Measurements from ENCODE around the gene CNNM1. TPM values are rescaled to one million over a fixed set of nuclear protein-coding genes. Genes with fewer than 3 reads are reported as not detected.

The CNNM1 gene
- total RNA-seq, 1 donor from 2014 or later = 0.20 TPM

DNA sequence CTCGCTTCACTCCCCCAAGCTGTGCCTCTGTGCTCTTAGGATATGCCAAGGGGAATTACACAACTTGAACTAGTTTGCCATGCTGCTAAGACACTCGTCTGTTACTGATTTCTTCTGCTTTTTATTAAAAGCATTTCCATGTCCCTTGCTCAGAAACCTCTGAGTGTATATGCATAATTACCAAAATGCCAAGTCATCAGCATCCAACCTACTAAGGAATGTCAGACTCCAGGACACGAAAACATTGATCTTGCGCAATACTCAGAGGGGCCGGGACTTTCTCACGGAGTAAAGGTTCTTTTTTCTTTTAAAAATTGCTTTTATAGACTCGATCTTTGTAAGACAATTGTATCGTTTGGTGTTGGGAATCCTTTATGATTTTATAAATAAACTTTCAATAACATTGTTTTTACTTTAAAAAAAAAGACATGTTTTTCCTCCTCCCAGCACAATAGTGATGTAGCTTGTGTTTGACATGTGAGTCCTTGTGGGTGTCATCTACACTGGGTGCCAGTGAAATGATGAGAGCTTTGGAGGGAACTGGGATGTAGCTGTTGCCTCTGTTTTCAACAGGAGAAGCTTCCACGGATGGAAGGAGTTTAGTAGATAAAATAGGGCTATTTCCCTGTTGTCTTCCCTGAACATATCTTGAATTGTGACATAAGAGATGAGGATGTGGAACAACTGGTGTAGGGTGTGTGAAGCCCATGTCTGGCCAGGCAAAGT, 43.6 kb downstream of the CNNM1 start:
- Mint-ChIP-seq H3K27ac (ENCODE audit: unreplicated experiment) (no peak overlapping the region), H3K9me3 (ENCODE audit: low read depth) (no peaks in the 10 kb centered on the region), H3K36me3 (ENCODE audit: low read depth) (peaks cover under 1% of the 10 kb centered on the region), H3K4me3 (ENCODE audit: unreplicated experiment) (no peak overlapping the region), H3K27me3 (ENCODE audit: low read depth) (peaks cover 23% of the 10 kb centered on the region), H3K4me1 (ENCODE audit: low read depth) (peaks cover 18% of the 10 kb centered on the region)
- DNase-seq (ENCODE audit: low spot score) = no peak
- TF ChIP-seq, protein P1, sequence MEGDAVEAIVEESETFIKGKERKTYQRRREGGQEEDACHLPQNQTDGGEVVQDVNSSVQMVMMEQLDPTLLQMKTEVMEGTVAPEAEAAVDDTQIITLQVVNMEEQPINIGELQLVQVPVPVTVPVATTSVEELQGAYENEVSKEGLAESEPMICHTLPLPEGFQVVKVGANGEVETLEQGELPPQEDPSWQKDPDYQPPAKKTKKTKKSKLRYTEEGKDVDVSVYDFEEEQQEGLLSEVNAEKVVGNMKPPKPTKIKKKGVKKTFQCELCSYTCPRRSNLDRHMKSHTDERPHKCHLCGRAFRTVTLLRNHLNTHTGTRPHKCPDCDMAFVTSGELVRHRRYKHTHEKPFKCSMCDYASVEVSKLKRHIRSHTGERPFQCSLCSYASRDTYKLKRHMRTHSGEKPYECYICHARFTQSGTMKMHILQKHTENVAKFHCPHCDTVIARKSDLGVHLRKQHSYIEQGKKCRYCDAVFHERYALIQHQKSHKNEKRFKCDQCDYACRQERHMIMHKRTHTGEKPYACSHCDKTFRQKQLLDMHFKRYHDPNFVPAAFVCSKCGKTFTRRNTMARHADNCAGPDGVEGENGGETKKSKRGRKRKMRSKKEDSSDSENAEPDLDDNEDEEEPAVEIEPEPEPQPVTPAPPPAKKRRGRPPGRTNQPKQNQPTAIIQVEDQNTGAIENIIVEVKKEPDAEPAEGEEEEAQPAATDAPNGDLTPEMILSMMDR (IDR thresholded peaks at IDR 0.05) = no peak

GRCh38 chr10:99374526-99374925, 45.4 kb downstream of the CNNM1 start:
- Mint-ChIP-seq H3K4me1 (ENCODE audit: low read depth) (peaks cover 18% of the 10 kb centered on the region), H3K36me3 (ENCODE audit: low read depth) (no peaks in the 10 kb centered on the region), H3K27me3 (ENCODE audit: low read depth) (peaks cover 13% of the 10 kb centered on the region), H3K27ac (ENCODE audit: unreplicated experiment) (no peak overlapping the region), H3K4me3 (ENCODE audit: unreplicated experiment) (no peak overlapping the region), H3K9me3 (ENCODE audit: low read depth) (no peaks in the 10 kb centered on the region)
- DNase-seq (ENCODE audit: low spot score) = no peak
- TF ChIP-seq, protein P1 (IDR thresholded peaks at IDR 0.05) = no peak

GRCh38 chr10:99374972-99375371, 45.8 kb downstream of the CNNM1 start:
- H3K27ac Mint-ChIP-seq (ENCODE audit: unreplicated experiment) = no peak overlapping the region
- no peak overlapping the region for H3K4me3 Mint-ChIP-seq (ENCODE audit: unreplicated experiment)
- peaks cover 11% of the 10 kb centered on the region for H3K27me3 Mint-ChIP-seq (ENCODE audit: low read depth)
- H3K36me3 Mint-ChIP-seq (ENCODE audit: low read depth) = no peaks in the 10 kb centered on the region
- TF ChIP-seq, protein P1 (IDR thresholded peaks at IDR 0.05) = no peak
- peaks cover 18% of the 10 kb centered on the region for H3K4me1 Mint-ChIP-seq (ENCODE audit: low read depth)
- no peaks in the 10 kb centered on the region for H3K9me3 Mint-ChIP-seq (ENCODE audit: low read depth)
- DNase-seq (ENCODE audit: low spot score) = no peak

DNA sequence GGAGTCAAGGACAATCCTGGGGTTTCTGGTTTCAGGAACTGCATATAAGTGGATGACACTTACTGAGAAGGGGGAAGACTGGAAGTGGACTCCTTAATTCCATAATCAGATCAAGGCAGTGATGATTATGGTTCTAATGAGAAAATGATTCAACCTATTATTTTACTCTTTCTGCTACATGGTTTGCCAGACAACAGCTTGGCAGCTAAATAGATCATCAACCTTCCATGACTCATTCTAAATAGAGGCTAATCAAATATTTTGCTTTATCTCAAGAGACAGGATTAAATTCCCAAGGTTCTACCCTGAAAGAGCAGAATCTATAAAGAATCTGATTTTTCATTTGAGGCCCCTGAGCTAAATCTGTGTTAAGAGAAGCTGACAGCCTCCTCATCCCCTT, 46.3 kb downstream of the CNNM1 start:
- H3K27ac Mint-ChIP-seq (ENCODE audit: unreplicated experiment) = no peak overlapping the region
- TF ChIP-seq, protein P1 (IDR thresholded peaks at IDR 0.05) = no peak
- H3K36me3 Mint-ChIP-seq (ENCODE audit: low read depth) = no peaks in the 10 kb centered on the region
- H3K9me3 Mint-ChIP-seq (ENCODE audit: low read depth) = no peaks in the 10 kb centered on the region
- peaks cover 18% of the 10 kb centered on the region for H3K4me1 Mint-ChIP-seq (ENCODE audit: low read depth)
- no peak for DNase-seq (ENCODE audit: low spot score)
- peaks cover 11% of the 10 kb centered on the region for H3K27me3 Mint-ChIP-seq (ENCODE audit: low read depth)
- H3K4me3 Mint-ChIP-seq (ENCODE audit: unreplicated experiment) = no peak overlapping the region

DNA sequence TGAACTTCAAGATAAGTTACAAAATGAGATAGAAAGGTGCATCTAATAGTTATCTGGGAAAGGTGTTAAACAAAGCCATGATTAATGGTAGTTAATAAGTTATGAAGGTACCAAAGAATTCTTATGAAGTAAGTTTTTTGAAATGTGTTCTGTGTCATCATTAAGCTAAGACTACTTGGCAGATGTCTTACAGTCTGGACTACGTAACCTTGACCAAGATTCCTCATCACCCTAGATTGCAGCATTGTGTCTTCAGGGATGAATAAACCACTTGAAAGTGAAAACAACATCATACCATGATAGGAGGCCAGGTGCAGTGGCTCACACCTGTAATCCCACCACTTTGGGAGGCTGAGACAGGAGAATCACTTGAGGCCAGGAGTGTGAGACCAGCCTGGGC, 53.0 kb downstream of the CNNM1 start:
- H3K9me3 Mint-ChIP-seq (ENCODE audit: low read depth) = no peaks in the 10 kb centered on the region
- DNase-seq (ENCODE audit: low spot score) = no peak
- H3K36me3 Mint-ChIP-seq (ENCODE audit: low read depth) = no peaks in the 10 kb centered on the region
- H3K27ac Mint-ChIP-seq (ENCODE audit: unreplicated experiment) = no peak overlapping the region
- peaks cover 12% of the 10 kb centered on the region for H3K27me3 Mint-ChIP-seq (ENCODE audit: low read depth)
- peaks cover 2% of the 10 kb centered on the region for H3K4me1 Mint-ChIP-seq (ENCODE audit: low read depth)
- TF ChIP-seq, protein P1 (IDR thresholded peaks at IDR 0.05) = no peak
- no peak overlapping the region for H3K4me3 Mint-ChIP-seq (ENCODE audit: unreplicated experiment)

All from chondrocyte (in vitro differentiated cells).